Liver (tissue), 9 donors: Measurements from ENCODE around the gene ALDH9A1. TPM values are rescaled to one million over a fixed set of nuclear protein-coding genes. Genes with fewer than 3 reads are reported as not detected.

Experiments used
- DNase-seq: peaks from one replicate; pipeline ENCODE4 v3.0.0-alpha.2; 2017; ENCODE audit warnings: low spot score
- H3K27ac ChIP-seq, 2 donors: one replicate each; pipeline ENCODE4 v1.7.0; 2013; ENCODE audit warnings: inconsistent platforms in 2 of 2, low read length in 2 of 2, control low read depth in 1 of 2, low read depth in 1 of 2, mild to moderate bottlenecking in 1 of 2
- H3K27me3 ChIP-seq, 4 donors: one replicate each; pipeline versions ENCODE4 v1.6.1 to v1.7.0; 2013; ENCODE audit warnings: low read length in 3 of 4, inconsistent platforms in 1 of 4, mild to moderate bottlenecking in 1 of 4, moderate library complexity in 1 of 4; ENCODE audit not compliant: control insufficient read depth in 4 of 4, insufficient read depth in 4 of 4
- H3K36me3 ChIP-seq, 4 donors: one replicate each; pipeline versions ENCODE4 v1.6.1 to v1.7.0; 2013; ENCODE audit warnings: low read length in 3 of 4, mild to moderate bottlenecking in 3 of 4, low read depth in 1 of 4, moderate library complexity in 1 of 4; ENCODE audit not compliant: control insufficient read depth in 4 of 4, insufficient read depth in 3 of 4
- H3K4me1 ChIP-seq, 4 donors: one replicate each; pipeline versions ENCODE4 v1.6.1 to v1.7.0; 2013; ENCODE audit warnings: low read length in 3 of 4, mild to moderate bottlenecking in 3 of 4, moderate library complexity in 1 of 4; ENCODE audit not compliant: control insufficient read depth in 4 of 4, insufficient read depth in 4 of 4
- H3K4me3 ChIP-seq, 3 donors: one replicate each; pipeline versions ENCODE4 v1.6.1 to v1.7.0; 2013; ENCODE audit warnings: low read length in 3 of 3, control low read depth in 1 of 3, low read depth in 1 of 3, mild to moderate bottlenecking in 1 of 3
- H3K9ac ChIP-seq, 2 donors: one replicate each; pipeline ENCODE4 v1.7.0; 2013; ENCODE audit warnings: low read length in 2 of 2, mild to moderate bottlenecking in 2 of 2, moderate library complexity in 2 of 2, control low read depth in 1 of 2, low read depth in 1 of 2
- H3K9me3 ChIP-seq, 4 donors: one replicate each; pipeline versions ENCODE4 v1.6.1 to v1.7.0; 2013; ENCODE audit warnings: low read length in 3 of 4; ENCODE audit not compliant: control insufficient read depth in 4 of 4
- EGR1 ChIP-seq, 2 donors: IDR thresholded peaks; 2 replicates each; pipeline ENCODE4 v1.6.1; 2016 to 2018; ENCODE audit warnings: antibody characterized with exemption in 2 of 2, low read depth in 2 of 2
- FOXA1 ChIP-seq: IDR thresholded peaks from 2 replicates; pipeline ENCODE4 v1.6.1; 2016; ENCODE audit warnings: antibody characterized with exemption
- FOXA2 ChIP-seq: IDR thresholded peaks from 2 replicates; pipeline ENCODE4 v1.6.1; 2016; ENCODE audit warnings: antibody characterized with exemption
- GABPA ChIP-seq, 2 donors: IDR thresholded peaks in 1 of 2; conservative IDR thresholded peaks in 1 of 2; 2 replicates each; pipeline ENCODE4 v1.6.1; 2016; ENCODE audit warnings: antibody characterized with exemption in 2 of 2, mild to moderate bottlenecking in 1 of 2, moderate library complexity in 1 of 2
- HNF4A ChIP-seq, 2 donors: conservative IDR thresholded peaks; 2 replicates each; pipeline ENCODE4 v1.6.1; 2016; ENCODE audit warnings: antibody characterized with exemption in 2 of 2, mild to moderate bottlenecking in 2 of 2
- HNF4G ChIP-seq: IDR thresholded peaks from 2 replicates; pipeline ENCODE4 v1.6.1; 2016; ENCODE audit warnings: antibody characterized with exemption
- JUND ChIP-seq, 2 donors: IDR thresholded peaks; 2 replicates each; pipeline ENCODE4 v1.6.1; 2016; ENCODE audit warnings: antibody characterized with exemption in 2 of 2
- NR2F2 ChIP-seq: IDR thresholded peaks from 2 replicates; pipeline ENCODE4 v1.6.1; 2016; ENCODE audit warnings: antibody characterized with exemption
- RAD21 ChIP-seq, 2 donors: IDR thresholded peaks; 2 replicates each; pipeline ENCODE4 v1.6.1; 2016; ENCODE audit warnings: antibody characterized with exemption in 2 of 2, mild to moderate bottlenecking in 2 of 2
- RXRA ChIP-seq, 2 donors: IDR thresholded peaks; 2 replicates each; pipeline ENCODE4 v1.6.1; 2017 to 2018; ENCODE audit warnings: antibody characterized with exemption in 2 of 2, mild to moderate bottlenecking in 1 of 2
- SP1 ChIP-seq: IDR thresholded peaks from 2 replicates; pipeline ENCODE4 v1.6.1; 2018; ENCODE audit warnings: antibody characterized with exemption, mild to moderate bottlenecking
- TAF1 ChIP-seq: conservative IDR thresholded peaks from 2 replicates; pipeline ENCODE4 v1.6.1; 2016; ENCODE audit warnings: antibody characterized with exemption, mild to moderate bottlenecking
- YY1 ChIP-seq: IDR thresholded peaks from 2 replicates; pipeline ENCODE4 v1.6.1; 2016; ENCODE audit warnings: antibody characterized with exemption, mild to moderate bottlenecking
- WGBS: extraction: QIAGEN DNeasy Blood & Tissue Kit; methylation state at CpG from one replicate; pipeline ENCODE4 v1.1.7; 2013; 5-methylcytosine and 5-hydroxymethylcytosine counted together
- polyA plus RNA-seq, 2 donors: library from polyadenylated mRNA; stranded (reverse) in 1 of 2; unstranded in 1 of 2; fragments of 200-250 nt in 1 of 2; fragments of >200 nt in 1 of 2; fragmentation: Nextera tagmentation in 1 of 2; extraction: Ambion mirVana in 1 of 2; gene quantifications; one replicate each; pipeline versions ENCODE4 v1.2.1 to v1.2.3, GENCODE V29; 2013 to 2015
- total RNA-seq, 2 donors: library from RNA; depleted of rRNA; stranded (reverse); fragments of >200 nt; gene quantifications; one replicate each; pipeline ENCODE4 v1.2.3, GENCODE V29; 2014
- TF ChIP-seq, protein P1 (sequence below): IDR thresholded peaks from 2 replicates; pipeline ENCODE4 v1.6.1; 2016; ENCODE audit warnings: antibody characterized with exemption
- TF ChIP-seq, protein P2 (sequence below): fragments of 150-350 bp; IDR thresholded peaks from 2 replicates; pipeline ENCODE4 v1.5.1; 2017; ENCODE audit warnings: improper control_type of control experiment, low read depth, low read length; ENCODE audit not compliant: missing input control
- TF ChIP-seq, protein P3 (sequence below): IDR thresholded peaks from 2 replicates; pipeline ENCODE4 v1.6.1; 2016; ENCODE audit warnings: antibody characterized with exemption, mild to moderate bottlenecking
- TF ChIP-seq, protein P4 (sequence below): IDR thresholded peaks from 2 replicates; pipeline ENCODE4 v1.6.1; 2016; ENCODE audit warnings: antibody characterized with exemption
- TF ChIP-seq, protein P5 (sequence below): IDR thresholded peaks from 2 replicates; pipeline ENCODE4 v1.6.1; 2016; ENCODE audit warnings: antibody characterized with exemption
- donor health status: healthy.
- donor health status: healthy.
- donor health status: healthy.
- donor health status: healthy.
- donor health status: healthy.

Gene ALDH9A1
- total and polyA plus RNA-seq, 4 donors, result 42.8 to 93.4 (median 79.8) TPM

DNA sequence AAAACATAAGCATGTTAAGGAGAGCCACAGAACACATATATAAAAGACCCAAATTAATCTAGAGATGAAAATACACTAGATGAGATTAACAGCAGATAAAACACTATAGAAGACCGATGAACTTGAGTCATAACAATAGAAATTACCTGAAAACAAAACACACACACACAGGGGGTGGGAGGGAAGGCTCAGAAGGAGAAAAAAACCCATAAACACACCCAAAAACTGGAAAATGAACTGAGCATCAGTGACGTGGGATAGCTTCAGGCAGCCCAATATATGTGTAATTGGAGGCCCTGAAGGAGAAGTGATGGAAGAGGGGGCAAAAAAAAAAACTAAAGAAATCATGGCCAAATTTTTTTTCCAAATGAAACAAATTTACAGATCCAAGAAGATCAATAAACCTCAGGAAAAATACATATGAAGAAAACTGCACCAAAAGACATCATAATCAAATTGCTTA, 11.4 kb downstream of the ALDH9A1 start:
- TF ChIP-seq SP1, result no peak
- TF ChIP-seq NR2F2, result no peak
- no peak for TF ChIP-seq HNF4G
- TF ChIP-seq JUND (IDR thresholded peaks at IDR 0.05), result no peak
- TF ChIP-seq EGR1 (IDR thresholded peaks at IDR 0.05; ENCODE audit: low read depth in 2 of 2), result no peak
- no peak for TF ChIP-seq FOXA2
- TF ChIP-seq, protein P1, sequence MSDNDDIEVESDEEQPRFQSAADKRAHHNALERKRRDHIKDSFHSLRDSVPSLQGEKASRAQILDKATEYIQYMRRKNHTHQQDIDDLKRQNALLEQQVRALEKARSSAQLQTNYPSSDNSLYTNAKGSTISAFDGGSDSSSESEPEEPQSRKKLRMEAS, result no peak
- TF ChIP-seq TAF1, result no peak
- TF ChIP-seq FOXA1, result no peak
- TF ChIP-seq RAD21 (IDR thresholded peaks at IDR 0.05), result no peak
- TF ChIP-seq, protein P2, sequence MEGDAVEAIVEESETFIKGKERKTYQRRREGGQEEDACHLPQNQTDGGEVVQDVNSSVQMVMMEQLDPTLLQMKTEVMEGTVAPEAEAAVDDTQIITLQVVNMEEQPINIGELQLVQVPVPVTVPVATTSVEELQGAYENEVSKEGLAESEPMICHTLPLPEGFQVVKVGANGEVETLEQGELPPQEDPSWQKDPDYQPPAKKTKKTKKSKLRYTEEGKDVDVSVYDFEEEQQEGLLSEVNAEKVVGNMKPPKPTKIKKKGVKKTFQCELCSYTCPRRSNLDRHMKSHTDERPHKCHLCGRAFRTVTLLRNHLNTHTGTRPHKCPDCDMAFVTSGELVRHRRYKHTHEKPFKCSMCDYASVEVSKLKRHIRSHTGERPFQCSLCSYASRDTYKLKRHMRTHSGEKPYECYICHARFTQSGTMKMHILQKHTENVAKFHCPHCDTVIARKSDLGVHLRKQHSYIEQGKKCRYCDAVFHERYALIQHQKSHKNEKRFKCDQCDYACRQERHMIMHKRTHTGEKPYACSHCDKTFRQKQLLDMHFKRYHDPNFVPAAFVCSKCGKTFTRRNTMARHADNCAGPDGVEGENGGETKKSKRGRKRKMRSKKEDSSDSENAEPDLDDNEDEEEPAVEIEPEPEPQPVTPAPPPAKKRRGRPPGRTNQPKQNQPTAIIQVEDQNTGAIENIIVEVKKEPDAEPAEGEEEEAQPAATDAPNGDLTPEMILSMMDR, result no peak
- TF ChIP-seq YY1, result no peak
- TF ChIP-seq, protein P3, sequence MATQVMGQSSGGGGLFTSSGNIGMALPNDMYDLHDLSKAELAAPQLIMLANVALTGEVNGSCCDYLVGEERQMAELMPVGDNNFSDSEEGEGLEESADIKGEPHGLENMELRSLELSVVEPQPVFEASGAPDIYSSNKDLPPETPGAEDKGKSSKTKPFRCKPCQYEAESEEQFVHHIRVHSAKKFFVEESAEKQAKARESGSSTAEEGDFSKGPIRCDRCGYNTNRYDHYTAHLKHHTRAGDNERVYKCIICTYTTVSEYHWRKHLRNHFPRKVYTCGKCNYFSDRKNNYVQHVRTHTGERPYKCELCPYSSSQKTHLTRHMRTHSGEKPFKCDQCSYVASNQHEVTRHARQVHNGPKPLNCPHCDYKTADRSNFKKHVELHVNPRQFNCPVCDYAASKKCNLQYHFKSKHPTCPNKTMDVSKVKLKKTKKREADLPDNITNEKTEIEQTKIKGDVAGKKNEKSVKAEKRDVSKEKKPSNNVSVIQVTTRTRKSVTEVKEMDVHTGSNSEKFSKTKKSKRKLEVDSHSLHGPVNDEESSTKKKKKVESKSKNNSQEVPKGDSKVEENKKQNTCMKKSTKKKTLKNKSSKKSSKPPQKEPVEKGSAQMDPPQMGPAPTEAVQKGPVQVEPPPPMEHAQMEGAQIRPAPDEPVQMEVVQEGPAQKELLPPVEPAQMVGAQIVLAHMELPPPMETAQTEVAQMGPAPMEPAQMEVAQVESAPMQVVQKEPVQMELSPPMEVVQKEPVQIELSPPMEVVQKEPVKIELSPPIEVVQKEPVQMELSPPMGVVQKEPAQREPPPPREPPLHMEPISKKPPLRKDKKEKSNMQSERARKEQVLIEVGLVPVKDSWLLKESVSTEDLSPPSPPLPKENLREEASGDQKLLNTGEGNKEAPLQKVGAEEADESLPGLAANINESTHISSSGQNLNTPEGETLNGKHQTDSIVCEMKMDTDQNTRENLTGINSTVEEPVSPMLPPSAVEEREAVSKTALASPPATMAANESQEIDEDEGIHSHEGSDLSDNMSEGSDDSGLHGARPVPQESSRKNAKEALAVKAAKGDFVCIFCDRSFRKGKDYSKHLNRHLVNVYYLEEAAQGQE, result no peak
- TF ChIP-seq, protein P4, sequence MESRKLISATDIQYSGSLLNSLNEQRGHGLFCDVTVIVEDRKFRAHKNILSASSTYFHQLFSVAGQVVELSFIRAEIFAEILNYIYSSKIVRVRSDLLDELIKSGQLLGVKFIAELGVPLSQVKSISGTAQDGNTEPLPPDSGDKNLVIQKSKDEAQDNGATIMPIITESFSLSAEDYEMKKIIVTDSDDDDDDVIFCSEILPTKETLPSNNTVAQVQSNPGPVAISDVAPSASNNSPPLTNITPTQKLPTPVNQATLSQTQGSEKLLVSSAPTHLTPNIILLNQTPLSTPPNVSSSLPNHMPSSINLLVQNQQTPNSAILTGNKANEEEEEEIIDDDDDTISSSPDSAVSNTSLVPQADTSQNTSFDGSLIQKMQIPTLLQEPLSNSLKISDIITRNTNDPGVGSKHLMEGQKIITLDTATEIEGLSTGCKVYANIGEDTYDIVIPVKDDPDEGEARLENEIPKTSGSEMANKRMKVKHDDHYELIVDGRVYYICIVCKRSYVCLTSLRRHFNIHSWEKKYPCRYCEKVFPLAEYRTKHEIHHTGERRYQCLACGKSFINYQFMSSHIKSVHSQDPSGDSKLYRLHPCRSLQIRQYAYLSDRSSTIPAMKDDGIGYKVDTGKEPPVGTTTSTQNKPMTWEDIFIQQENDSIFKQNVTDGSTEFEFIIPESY, result no peak
- TF ChIP-seq HNF4A (conservative IDR thresholded peaks at IDR 0.05), result no peak
- TF ChIP-seq RXRA (IDR thresholded peaks at IDR 0.05), result no peak
- TF ChIP-seq, protein P5, sequence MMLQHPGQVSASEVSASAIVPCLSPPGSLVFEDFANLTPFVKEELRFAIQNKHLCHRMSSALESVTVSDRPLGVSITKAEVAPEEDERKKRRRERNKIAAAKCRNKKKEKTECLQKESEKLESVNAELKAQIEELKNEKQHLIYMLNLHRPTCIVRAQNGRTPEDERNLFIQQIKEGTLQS, result no peak
- no peak for TF ChIP-seq GABPA (IDR thresholded peaks at IDR 0.05 in 1 of 2, conservative IDR thresholded peaks at IDR 0.05 in 1 of 2)
- no peak for DNase-seq
- no peaks in the 10 kb centered on the region for H3K9me3 ChIP-seq
- H3K27ac ChIP-seq, result no peak overlapping the region
- H3K4me3 ChIP-seq, result no peak overlapping the region
- H3K9ac ChIP-seq, result no peak overlapping the region
- WGBS, result 92% methylated on average over 2 of the region's 2 CpGs
- peaks cover 0 to 13% (median 11%) of the 10 kb centered on the region in 4 donors for H3K36me3 ChIP-seq
- H3K27me3 ChIP-seq, result no peaks in the 10 kb centered on the region
- H3K4me1 ChIP-seq, result peaks cover 0 to 5% (median 3%) of the 10 kb centered on the region in 4 donors
